ENCODE measurements around the gene PHLDA2. TPM values are rescaled to one million over a fixed set of nuclear protein-coding genes. Genes with fewer than 3 reads are reported as not detected.
A peak's percentile ranks its signal among the peaks of the same experiment; 100 is the strongest.

Gene PHLDA2
- total and polyA plus RNA-seq, 9 of the 15 experiments (the other 6 are each of a cell fraction or from before 2014, with no cell fraction given): 0.43 to 42.4 (median 4.7) TPM

DNA sequence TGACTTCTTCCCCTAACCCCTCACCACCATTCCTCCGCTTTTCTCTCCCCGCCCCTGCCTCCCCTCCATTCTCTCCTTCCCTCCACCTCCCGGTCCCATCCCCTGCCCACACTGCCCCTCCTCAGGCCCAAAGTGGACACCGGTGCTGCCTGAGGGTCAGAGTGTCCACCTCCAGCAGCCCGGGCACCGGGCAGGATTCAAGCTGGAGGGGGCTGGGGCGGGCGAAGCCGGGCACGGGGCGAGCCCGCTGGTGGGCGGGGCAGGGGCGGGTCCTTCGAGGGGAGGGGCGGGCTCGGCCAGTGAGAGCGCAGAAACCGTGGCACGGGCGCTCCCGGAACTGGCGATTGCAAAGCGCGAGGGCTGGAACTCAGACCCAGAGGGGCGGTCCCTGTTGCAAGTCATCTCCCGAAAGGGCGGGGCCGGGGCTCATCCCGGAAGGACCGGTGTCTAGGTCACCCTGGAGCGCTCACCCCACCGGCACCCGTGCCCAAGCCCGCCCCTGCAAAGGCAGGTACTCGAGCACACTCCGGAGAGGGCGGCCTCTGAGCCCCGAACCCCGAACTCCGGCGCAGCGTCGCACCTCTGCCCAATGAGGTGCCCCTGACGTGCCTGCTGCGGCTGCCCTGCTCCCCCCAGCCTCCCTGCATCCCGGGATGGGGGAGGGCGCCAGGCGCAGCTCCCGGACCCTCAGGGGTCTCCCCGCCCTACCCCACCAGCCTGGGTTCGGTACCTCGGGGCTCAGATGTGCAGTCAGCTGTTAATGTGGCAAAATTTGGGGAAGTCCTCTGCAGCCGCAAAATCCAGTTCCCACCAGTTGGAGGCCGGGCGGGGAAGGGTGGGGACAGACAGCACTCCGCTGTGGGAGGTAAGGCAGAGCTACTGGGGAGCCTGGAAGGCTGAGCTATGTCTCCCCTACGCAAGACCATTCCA, 27.1 kb downstream of the PHLDA2 start (continued):
- TF ChIP-seq, protein P1, sequence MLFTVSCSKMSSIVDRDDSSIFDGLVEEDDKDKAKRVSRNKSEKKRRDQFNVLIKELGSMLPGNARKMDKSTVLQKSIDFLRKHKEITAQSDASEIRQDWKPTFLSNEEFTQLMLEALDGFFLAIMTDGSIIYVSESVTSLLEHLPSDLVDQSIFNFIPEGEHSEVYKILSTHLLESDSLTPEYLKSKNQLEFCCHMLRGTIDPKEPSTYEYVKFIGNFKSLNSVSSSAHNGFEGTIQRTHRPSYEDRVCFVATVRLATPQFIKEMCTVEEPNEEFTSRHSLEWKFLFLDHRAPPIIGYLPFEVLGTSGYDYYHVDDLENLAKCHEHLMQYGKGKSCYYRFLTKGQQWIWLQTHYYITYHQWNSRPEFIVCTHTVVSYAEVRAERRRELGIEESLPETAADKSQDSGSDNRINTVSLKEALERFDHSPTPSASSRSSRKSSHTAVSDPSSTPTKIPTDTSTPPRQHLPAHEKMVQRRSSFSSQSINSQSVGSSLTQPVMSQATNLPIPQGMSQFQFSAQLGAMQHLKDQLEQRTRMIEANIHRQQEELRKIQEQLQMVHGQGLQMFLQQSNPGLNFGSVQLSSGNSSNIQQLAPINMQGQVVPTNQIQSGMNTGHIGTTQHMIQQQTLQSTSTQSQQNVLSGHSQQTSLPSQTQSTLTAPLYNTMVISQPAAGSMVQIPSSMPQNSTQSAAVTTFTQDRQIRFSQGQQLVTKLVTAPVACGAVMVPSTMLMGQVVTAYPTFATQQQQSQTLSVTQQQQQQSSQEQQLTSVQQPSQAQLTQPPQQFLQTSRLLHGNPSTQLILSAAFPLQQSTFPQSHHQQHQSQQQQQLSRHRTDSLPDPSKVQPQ (CRISPR knock-in tag; IDR thresholded peaks at IDR 0.05; ENCODE audit: borderline replicate concordance): no peak
- TF ChIP-seq MYBL2 (IDR thresholded peaks at IDR 0.05; ENCODE audit: low read depth) (no peak), MYBL2 (CRISPR knock-in tag; IDR thresholded peaks at IDR 0.05; ENCODE audit: borderline replicate concordance) (no peak), ARHGAP35 (IDR thresholded peaks at IDR 0.05; ENCODE audit: partially characterized antibody) (no peak), TEAD2 (tag; IDR thresholded peaks at IDR 0.05) (no peak), NFE2L1 (tag; IDR thresholded peaks at IDR 0.05; ENCODE audit: borderline replicate concordance, low read depth) (no peak), PHF20 (IDR thresholded peaks at IDR 0.05; ENCODE audit: partially characterized antibody) (peak; percentile 49), RBM17 (IDR thresholded peaks at IDR 0.05; ENCODE audit: borderline replicate concordance, low read depth, low read length) (no peak), CBFA2T3 (IDR thresholded peaks at IDR 0.05) (no peak), RBM34 (IDR thresholded peaks at IDR 0.05; ENCODE audit: borderline replicate concordance, insufficient read depth, low read length) (no peak), ZSCAN29 (IDR thresholded peaks at IDR 0.05) (no peak), ZNF408 (CRISPR knock-in tag; IDR thresholded peaks at IDR 0.05; ENCODE audit: low read depth) (no peak), CHD2 (IDR thresholded peaks at IDR 0.05; ENCODE audit: low read depth, low read length) (no peak), MECOM (CRISPR knock-in tag; IDR thresholded peaks at IDR 0.05) (peak; percentile 81), TAF9B (IDR thresholded peaks at IDR 0.05; ENCODE audit: partially characterized antibody) (no peak), SRSF9 (IDR thresholded peaks at IDR 0.05; ENCODE audit: borderline replicate concordance, low read depth, low read length) (no peak), KDM5B (IDR thresholded peaks at IDR 0.05; ENCODE audit: insufficient replicate concordance, low read depth, low read length) (peak; percentile 32)
- TF ChIP-seq, protein P2, sequence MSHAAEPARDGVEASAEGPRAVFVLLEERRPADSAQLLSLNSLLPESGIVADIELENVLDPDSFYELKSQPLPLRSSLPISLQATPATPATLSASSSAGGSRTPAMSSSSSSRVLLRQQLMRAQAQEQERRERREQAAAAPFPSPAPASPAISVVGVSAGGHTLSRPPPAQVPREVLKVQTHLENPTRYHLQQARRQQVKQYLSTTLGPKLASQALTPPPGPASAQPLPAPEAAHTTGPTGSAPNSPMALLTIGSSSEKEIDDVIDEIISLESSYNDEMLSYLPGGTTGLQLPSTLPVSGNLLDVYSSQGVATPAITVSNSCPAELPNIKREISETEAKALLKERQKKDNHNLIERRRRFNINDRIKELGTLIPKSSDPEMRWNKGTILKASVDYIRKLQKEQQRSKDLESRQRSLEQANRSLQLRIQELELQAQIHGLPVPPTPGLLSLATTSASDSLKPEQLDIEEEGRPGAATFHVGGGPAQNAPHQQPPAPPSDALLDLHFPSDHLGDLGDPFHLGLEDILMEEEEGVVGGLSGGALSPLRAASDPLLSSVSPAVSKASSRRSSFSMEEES (CRISPR knock-in tag; IDR thresholded peaks at IDR 0.05): no peak
- TF ChIP-seq, protein P3, sequence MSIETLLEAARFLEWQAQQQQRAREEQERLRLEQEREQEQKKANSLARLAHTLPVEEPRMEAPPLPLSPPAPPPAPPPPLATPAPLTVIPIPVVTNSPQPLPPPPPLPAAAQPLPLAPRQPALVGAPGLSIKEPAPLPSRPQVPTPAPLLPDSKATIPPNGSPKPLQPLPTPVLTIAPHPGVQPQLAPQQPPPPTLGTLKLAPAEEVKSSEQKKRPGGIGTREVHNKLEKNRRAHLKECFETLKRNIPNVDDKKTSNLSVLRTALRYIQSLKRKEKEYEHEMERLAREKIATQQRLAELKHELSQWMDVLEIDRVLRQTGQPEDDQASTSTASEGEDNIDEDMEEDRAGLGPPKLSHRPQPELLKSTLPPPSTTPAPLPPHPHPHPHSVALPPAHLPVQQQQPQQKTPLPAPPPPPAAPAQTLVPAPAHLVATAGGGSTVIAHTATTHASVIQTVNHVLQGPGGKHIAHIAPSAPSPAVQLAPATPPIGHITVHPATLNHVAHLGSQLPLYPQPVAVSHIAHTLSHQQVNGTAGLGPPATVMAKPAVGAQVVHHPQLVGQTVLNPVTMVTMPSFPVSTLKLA (conservative IDR thresholded peaks at IDR 0.05): peak in 1 of 2 experiments; percentile 65; a peak in 2 of 4 replicates

Data from K562 (cell line).